SHP77 treated with DMSO at 0.1 percent for 48 hours (cell line): Measurements from ENCODE around the gene CHTF8.
A peak's percentile ranks its signal among the peaks of the same experiment; 100 is the strongest.
"Not testable (repeated sequence)": the region's sequence is repeated elsewhere in the genome, so short reads cannot be mapped to it uniquely, and the experiment has no call there.

Experiments
- DNase-seq: peaks from one replicate; lab custom pipeline; 2025; lab: John Stamatoyannopoulos, UW

CHTF8 gene

DNA sequence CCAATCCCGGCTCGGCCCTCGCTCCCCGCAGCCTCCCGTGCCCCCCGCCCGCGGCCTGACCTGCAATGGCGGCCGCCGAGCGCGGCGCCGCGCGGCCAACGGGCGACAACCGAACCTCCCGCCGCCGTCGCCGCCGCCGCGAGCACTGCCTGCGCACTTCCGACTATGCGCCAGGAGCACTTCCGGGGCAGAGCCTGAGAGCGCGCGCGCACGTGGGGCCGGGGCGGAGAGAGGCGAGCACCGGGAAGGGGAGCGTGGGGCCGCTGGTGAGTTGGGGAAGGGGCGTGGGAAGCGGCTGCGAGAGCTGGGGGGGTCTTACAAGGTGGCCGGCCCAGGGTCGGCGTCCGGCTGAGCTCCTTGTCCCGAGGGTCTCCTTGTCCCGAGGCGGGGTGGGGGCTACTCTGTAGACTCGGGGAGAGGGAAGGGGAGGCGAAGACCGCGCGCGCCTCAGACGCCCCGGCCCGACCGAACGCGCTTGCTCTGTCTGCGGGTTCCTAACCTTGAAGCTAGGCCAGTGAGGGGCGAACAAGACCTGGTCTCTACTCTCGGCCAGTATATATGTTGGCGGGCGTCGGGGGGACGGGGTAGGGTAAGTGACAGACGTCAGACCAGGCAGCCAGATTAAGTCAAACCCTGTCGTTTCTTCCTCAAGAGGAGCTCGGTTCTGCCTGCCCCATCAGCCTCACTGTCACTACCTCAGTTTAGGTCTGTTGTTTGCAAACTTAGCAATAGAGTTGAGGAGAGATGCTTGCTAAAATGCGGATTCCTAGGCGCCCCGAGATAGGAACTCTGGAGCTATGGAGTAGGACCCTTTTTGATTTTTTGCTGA is at the start of gene CHTF8, which contains the start of gene UTP4:
TSS of gene CHTF8 (minus strand) at position 165 of the 829 bp plus-strand sequence. CDS start 11,130 bp downstream, outside the sequence.
TSS of gene UTP4 (plus strand) at position 226 of the 829 bp plus-strand sequence. CDS start 811 bp downstream, outside the sequence.
- DNase-seq = peak; percentile 48

GRCh38 chr16:69180011-69180338 is 47.6 kb upstream of the CHTF8 start:
- DNase-seq = no peak

GRCh38 chr16:69179328-69180010 is 47.1 kb upstream of the CHTF8 start:
- peak; percentile 15 for DNase-seq

DNA sequence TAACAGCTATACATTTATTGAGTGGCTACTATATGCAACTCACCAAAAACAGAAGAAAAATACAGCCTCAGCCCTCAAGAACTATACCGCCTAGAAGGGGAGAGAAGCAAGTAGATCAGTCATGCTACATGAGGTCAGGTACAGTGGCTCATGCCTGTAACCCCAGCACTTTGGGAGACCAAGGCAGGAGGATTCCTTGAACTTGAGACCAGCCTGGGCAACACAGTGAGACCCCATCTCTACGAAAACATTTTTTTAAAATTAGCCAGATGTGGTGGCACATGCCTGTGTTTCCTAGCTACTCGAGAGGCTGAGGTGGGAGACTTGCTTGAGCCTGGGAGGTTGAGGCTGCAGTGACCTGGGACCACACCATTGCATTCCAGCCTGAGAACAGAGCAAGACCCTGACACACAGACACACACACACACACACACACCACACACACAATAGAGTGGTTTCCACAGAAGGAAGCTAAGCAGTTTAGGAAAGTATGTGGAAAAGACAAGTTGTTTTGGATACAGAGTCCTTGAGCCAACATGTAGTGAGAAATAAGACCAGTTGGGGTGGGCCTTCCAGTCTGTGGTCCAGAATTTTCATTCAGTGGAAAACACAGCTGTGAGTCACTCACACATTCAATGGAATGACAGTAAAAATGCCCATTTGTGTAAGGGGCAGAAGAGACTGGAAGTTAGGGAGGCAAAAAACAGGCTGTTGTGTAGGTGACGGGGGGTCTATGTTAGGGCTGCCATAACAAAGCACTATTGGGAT is 43.8 kb upstream of the CHTF8 start:
- no peak for DNase-seq

GRCh38 chr16:69171325-69172084 is 39.1 kb upstream of the CHTF8 start:
- DNase-seq = no peak

DNA sequence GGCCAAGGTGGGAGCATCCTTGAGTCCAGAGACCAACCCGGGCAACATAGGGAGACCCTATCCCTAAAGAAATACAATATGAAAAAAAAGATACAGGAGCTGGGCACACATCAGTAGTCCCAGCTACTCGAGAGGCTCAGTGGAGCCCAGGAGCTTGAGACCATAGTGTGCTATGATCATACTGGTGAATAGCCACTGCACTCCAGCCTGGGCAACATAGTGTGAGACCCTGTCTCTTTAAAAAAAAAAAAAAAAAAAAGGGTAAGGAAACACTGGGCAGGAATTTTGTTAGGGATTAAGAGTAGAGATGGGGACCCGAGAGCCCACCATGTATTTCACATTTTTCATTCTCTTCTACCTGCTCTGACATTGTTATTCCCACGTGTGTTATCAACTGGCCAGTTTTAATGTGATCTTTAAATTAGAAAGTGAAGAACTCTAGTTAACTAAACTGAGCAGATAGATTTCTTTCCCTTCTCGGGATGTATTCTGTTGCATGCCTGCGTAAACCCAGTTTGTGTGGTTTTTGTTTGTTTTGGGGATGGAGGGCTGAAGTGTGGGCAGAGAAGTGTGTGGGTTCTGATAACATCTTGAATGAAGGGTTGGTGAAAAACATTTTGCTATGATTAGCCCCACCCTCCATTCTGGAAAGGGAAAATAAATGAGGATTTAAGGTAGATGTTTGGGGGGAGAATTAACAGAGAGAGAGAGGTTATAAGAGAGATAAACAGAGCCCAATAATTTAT is 37.4 kb upstream of the CHTF8 start:
- DNase-seq = no peak

DNA sequence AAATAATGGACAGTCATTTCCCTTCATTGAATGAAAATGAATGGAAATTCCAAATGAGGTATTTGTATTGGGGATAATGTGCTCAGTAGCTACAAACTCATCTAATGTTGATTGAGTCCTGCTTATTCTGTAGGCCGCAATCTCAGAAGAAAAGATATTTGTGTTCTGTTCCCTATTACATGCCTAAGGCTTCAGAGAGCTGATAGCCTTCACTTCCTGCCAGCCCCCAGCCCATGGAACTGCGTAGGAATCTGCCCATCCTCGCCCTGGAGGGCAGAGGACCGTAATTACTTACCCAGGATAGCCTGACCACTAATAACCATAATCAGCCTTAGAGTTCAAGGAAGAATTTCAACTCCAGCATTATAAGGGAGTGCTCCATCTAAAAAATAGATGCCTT is 36.7 kb upstream of the CHTF8 start:
- DNase-seq = no peak

GRCh38 chr16:69166946-69167930 is 34.9 kb upstream of the CHTF8 start:
- no peak for DNase-seq

DNA sequence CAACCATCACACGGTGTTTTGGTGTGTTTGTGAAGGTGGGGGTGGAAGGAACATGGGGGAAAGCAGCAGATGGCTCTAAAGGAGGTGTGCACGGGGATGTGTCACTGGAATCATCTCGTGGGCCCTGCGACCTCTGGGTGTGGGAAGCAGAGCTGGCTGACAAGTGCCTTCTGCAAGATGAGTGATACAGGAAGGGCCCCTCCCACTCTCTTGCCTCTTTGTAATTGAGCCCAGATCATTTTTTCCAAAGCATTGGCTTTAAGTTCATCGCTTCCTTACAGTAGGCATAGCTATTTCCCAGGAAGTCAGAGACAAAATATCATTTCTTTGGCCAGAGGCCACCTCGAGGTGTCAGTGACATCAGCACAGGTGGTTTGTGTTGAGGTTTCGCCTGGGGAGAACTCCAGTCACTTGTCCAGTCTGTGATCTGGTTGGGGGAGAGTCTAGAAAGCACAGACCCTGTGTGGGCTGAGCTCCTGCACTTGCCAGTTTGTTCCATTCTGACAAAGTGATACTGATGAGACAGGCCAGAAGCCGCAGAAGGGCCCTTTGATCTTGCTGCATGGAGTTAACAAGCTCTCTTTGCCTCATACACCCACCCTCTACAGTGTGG is 33.9 kb upstream of the CHTF8 start:
- DNase-seq = no peak

DNA sequence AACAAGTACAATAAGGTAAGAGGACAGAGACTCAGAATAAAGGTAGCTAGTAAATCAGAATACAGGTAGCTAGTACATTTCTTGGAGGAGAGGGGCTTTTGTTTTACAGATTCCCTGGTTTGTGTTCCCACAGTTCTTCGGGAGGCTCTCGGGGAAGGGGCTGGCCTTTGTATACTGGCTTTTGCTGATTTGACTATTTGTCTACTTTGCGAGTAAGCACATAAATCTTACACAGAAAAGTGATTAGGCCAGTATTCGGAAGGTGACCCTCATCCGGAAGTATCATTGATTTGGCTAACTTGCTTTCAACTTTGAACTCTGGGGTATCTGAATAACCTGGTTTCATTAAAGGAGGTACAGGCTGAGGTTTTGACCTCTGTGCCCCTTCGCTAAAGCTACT is 33.2 kb upstream of the CHTF8 start:
- DNase-seq = no peak

GRCh38 chr16:69160192-69160591 is 27.8 kb upstream of the CHTF8 start:
- DNase-seq = no peak

DNA sequence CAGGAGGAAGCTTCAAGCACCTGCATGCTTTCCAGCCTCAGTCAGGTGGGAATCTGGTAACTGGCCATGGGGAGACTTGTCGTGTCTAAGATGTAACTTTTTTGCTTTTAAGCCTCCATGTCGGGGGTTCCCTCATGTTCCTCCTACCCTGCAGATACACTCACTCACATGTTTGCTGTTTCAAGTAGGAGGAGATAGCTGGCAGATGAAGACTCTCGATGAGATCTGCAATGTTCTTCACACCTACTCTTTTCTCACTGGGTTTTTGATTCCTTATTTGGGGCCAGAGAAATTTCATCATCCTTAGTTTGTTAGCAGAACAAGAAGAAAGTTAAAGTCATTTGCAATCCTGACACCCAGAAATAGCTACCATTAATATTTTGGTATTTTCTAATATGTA is 24.8 kb upstream of the CHTF8 start:
- DNase-seq = no peak

GRCh38 chr16:69150146-69150865 is 17.9 kb upstream of the CHTF8 start:
- peak; percentile 23 for DNase-seq

DNA sequence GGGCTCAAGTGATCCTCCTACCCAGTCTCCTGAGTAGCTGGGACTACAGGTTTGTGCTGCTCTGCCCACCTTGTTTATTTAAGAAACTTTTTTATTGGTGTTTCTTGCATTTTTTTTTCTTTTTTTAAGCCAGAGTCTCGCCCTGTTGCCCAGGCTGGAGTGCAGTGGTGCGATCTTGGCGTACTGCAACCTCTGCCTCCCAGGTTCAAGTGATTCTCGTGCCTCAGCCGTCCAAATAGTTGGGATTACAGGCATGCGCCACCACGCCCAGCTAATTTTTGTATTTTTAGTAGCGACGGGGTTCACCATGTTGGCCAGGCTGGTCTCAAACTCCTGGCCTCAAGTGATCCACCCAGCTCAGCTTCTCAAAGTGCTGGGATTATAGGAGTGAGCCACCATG is 17.2 kb upstream of the CHTF8 start:
- not testable (repeated sequence) for DNase-seq

DNA sequence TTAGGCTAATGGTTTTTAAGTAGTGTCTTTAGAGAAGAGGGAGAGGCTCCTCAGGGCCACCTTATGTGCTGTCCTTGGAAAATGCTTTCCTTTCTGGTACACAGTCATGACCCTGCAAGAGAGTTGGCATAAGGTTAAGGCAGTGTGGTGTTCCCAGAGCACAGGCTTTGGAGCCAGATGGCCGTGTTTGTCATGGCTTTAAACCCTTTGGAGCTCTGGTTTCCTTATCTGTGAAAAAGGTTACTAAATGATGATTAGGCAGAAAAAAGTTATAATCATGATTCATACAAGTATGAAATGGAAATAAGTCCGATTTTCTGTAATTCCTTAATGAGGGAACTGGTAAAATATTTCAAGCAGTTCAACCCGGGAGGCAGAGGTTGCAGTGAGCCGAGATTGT is 13.3 kb upstream of the CHTF8 start:
- DNase-seq = no peak

- DNase-seq = no peak
Measured at GRCh38 chr16:69143116-69143515, 10.7 kb upstream of the CHTF8 start.

GRCh38 chr16:69141936-69142335 is 9.5 kb upstream of the CHTF8 start:
- no peak for DNase-seq

DNA sequence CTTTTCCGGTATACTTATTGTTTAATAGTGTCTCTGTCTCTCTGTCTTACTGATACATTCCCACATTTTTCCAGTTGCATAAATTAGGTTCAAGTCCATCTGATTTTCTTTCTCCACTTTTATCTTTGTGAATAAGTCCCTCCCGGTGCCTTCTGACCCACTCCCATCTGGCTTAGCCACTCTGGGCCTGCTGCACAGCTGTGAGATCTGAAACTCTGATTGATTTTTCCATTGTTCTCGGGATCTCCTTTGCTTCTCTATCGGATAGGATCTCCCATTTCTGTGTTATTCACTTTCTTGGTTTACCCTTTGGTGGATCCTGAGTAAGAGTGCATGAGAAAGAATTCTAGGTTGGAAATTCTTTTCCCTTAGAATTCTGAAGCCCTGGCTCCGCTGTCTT is 8.6 kb upstream of the CHTF8 start:
- DNase-seq = no peak

DNA sequence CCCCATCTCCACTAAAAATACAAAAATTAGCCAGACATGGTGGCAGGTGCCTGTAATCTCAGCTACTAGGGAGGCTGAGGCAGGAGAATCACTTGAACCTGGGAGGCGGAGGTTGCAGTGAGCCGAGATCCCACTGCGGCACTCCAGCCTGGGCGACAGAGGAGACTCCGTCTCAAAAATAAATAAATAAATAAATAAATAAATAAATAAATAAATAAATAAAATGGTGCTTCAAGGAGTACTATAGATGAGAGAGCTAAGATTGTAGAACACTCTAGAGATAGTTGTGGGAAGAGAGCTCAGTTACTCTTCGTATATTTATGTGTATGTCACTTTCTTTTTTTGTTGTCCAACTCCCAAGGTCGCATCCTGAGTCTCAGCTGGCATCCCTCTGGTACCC is 7.1 kb upstream of the CHTF8 start:
- not testable (repeated sequence) for DNase-seq
